ENCODE measurements around the gene EXOC4.

EXOC4 gene

DNA sequence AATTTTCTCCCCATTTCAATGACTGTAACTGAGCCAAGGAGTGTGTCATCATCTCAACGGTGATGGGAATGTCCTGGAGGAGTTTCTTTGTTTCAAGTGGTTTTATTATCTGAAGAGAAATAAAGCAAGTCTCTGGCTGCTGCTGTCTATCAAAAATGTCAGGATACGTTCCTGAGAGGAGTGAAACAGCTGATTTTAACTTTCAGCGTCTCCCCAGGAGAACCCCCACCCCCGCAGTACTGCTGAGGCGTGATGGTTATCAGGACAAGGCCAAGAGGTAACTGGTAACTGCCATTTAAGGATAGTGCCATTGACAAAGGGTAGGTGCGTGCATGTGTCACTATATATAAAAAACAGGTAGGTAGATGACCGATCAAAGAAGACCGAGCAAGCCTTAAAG is 803.9 kb downstream of the EXOC4 start:
- H3K36me3 ChIP-seq (ENCODE audit: control insufficient read depth, insufficient read depth, low read length, severe bottlenecking) = no peaks in the 10 kb centered on the region
- H3K9ac ChIP-seq (ENCODE audit: low read length) = no peak overlapping the region
- H3K9me3 ChIP-seq (ENCODE audit: control insufficient read depth, low read length) = no peaks in the 10 kb centered on the region
- H3K4me3 ChIP-seq (ENCODE audit: low read length) = no peak overlapping the region
- no peaks in the 10 kb centered on the region for H3K4me1 ChIP-seq (ENCODE audit: control insufficient read depth, insufficient read depth, low read length)
- H3K27me3 ChIP-seq (replicated peaks; ENCODE audit: control insufficient read depth, insufficient read depth, low read length) = no peaks in the 10 kb centered on the region
- no peak for DNase-seq (ENCODE audit: low read depth)

DNA sequence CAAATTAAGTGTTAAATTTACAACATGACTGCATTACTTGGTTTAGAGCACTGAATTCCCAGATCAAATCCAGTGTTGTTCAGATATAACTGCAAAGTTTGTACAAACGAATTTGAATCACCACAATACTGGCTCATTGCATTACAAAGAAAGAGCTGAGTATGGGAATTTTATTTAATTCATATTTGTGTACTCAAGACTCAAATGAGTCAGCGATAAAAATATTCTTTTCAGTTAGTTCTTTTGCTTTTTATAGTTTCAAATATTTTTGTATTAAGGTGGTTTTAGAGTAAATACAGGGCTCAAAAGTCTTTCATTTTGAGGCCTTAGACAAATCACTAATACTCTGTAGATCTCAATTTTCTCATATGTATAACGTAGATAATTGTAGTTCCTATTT is 805.6 kb downstream of the EXOC4 start:
- Histone ChIP-seq H3K4me3 (ENCODE audit: low read length) (no peak overlapping the region), H3K9ac (ENCODE audit: low read length) (no peak overlapping the region), H3K4me1 (ENCODE audit: control insufficient read depth, insufficient read depth, low read length) (no peaks in the 10 kb centered on the region), H3K36me3 (ENCODE audit: control insufficient read depth, insufficient read depth, low read length, severe bottlenecking) (no peaks in the 10 kb centered on the region), H3K9me3 (ENCODE audit: control insufficient read depth, low read length) (no peaks in the 10 kb centered on the region), H3K27me3 (replicated peaks; ENCODE audit: control insufficient read depth, insufficient read depth, low read length) (no peaks in the 10 kb centered on the region)
- DNase-seq (ENCODE audit: low read depth) = no peak

DNA sequence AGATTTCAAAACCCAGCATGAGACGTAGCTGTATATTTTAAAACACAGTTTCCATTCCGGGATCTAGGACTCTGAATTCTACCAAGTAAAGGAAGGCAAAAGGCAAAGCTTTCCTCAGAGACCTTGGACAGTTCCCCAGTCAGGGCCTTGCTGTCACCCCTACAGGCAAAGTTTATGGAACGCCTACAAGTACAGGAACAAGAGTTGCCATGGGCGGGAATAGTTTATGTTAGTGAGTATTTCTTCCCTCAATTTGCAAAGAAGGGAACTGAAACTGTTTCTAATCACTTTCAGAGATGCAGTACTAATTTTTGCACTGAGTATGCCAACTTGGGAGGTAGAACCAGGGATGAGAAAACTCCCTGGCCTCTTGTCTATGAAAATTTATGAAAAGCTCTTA is 806.1 kb downstream of the EXOC4 start:
- DNase-seq (ENCODE audit: low read depth) = no peak
- Histone ChIP-seq H3K4me1 (ENCODE audit: control insufficient read depth, insufficient read depth, low read length) (no peaks in the 10 kb centered on the region), H3K27me3 (replicated peaks; ENCODE audit: control insufficient read depth, insufficient read depth, low read length) (no peaks in the 10 kb centered on the region), H3K36me3 (ENCODE audit: control insufficient read depth, insufficient read depth, low read length, severe bottlenecking) (no peaks in the 10 kb centered on the region), H3K9ac (ENCODE audit: low read length) (no peak overlapping the region), H3K4me3 (ENCODE audit: low read length) (no peak overlapping the region), H3K9me3 (ENCODE audit: control insufficient read depth, low read length) (no peaks in the 10 kb centered on the region)

DNA sequence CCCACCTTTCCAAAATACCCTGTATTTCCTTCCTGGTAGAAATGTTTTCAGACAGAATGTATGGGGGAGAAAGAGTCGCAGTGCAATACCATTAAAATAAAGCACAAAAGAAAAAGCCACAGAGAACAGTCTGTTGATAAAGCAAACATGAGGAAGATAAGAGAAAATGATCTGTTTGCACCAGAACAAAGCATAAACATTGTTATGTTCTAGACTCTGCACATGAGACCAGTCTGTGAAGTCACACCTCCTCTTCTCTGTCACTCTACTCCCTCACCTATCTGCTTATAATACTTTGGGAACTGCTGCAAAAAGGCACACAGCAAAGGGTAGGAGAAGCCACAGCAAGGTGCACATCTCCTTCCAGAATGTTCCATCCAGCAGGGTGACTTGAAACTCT is 807.0 kb downstream of the EXOC4 start:
- Histone ChIP-seq H3K4me1 (ENCODE audit: control insufficient read depth, insufficient read depth, low read length) (no peaks in the 10 kb centered on the region), H3K9me3 (ENCODE audit: control insufficient read depth, low read length) (no peaks in the 10 kb centered on the region), H3K27me3 (replicated peaks; ENCODE audit: control insufficient read depth, insufficient read depth, low read length) (no peaks in the 10 kb centered on the region), H3K36me3 (ENCODE audit: control insufficient read depth, insufficient read depth, low read length, severe bottlenecking) (no peaks in the 10 kb centered on the region), H3K4me3 (ENCODE audit: low read length) (no peak overlapping the region), H3K9ac (ENCODE audit: low read length) (no peak overlapping the region)
- no peak for DNase-seq (ENCODE audit: low read depth)

DNA sequence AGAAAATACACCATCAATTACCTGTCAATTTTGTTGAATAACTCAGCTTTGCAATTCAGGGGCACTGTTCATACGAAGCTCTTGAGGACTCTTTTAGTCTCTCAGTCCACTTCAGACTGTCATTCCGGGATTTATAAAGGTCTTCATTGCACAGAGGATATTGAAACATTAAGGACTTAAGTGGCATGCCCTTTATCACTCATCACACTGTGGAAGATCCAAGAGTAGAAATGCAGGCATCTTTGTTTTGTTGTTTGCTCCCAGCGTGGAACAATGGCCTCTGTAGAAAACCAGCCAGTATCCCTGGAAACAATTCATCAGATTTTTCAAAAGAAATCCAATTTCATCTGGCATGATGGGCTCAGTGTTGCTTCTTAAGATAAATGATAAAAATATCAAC is 808.0 kb downstream of the EXOC4 start:
- Histone ChIP-seq H3K9me3 (ENCODE audit: control insufficient read depth, low read length) (no peaks in the 10 kb centered on the region), H3K4me1 (ENCODE audit: control insufficient read depth, insufficient read depth, low read length) (no peaks in the 10 kb centered on the region), H3K27me3 (replicated peaks; ENCODE audit: control insufficient read depth, insufficient read depth, low read length) (no peaks in the 10 kb centered on the region), H3K4me3 (ENCODE audit: low read length) (no peak overlapping the region), H3K36me3 (ENCODE audit: control insufficient read depth, insufficient read depth, low read length, severe bottlenecking) (no peaks in the 10 kb centered on the region), H3K9ac (ENCODE audit: low read length) (no peak overlapping the region)
- no peak for DNase-seq (ENCODE audit: low read depth)

DNA sequence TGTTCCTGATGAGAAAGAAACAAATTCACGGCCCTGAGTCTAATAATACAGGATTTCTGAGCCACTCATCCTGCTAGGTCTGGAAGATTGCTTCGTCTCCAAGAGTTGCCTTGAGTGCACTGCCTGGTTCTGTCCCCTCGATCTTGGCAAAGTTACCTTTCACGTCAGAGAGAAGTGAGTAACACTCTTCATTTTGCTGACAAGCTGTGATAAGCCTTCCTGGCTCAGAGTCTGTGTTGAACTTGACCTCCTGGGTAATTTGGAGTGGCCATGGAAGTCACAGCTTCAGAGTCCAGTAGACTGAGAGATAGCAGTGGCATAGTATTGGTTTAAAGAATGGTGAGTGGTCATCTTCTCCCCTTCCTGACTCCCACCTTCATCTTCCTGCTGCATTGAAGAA is 809.6 kb downstream of the EXOC4 start:
- Histone ChIP-seq H3K4me1 (ENCODE audit: control insufficient read depth, insufficient read depth, low read length) (no peaks in the 10 kb centered on the region), H3K36me3 (ENCODE audit: control insufficient read depth, insufficient read depth, low read length, severe bottlenecking) (peaks cover 4% of the 10 kb centered on the region), H3K9ac (ENCODE audit: low read length) (no peak overlapping the region), H3K27me3 (replicated peaks; ENCODE audit: control insufficient read depth, insufficient read depth, low read length) (no peaks in the 10 kb centered on the region), H3K4me3 (ENCODE audit: low read length) (no peak overlapping the region), H3K9me3 (ENCODE audit: control insufficient read depth, low read length) (no peaks in the 10 kb centered on the region)
- no peak for DNase-seq (ENCODE audit: low read depth)

DNA sequence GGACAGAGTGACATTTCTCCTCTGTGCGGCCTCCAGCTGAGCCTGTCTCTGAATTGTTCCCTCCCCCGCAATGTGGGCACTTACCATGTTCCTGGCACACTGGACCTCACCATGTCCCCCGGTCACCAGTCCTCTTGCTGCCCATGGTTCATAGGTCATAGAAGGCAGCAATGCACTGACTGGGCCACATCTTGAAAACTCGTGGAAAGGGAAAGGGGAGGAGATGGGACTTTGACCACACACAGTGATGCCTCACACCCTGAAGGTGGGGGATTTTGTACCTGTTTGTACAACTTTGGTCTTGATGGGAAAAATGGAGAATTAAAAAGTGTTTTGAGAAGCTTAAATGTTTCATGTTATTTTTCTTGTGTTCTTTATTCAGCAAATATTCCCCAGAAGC is 812.5 kb downstream of the EXOC4 start:
- Histone ChIP-seq H3K36me3 (ENCODE audit: control insufficient read depth, insufficient read depth, low read length, severe bottlenecking) (peaks cover 4% of the 10 kb centered on the region), H3K27me3 (replicated peaks; ENCODE audit: control insufficient read depth, insufficient read depth, low read length) (no peaks in the 10 kb centered on the region), H3K4me1 (ENCODE audit: control insufficient read depth, insufficient read depth, low read length) (no peaks in the 10 kb centered on the region), H3K9ac (ENCODE audit: low read length) (no peak overlapping the region), H3K9me3 (ENCODE audit: control insufficient read depth, low read length) (no peaks in the 10 kb centered on the region), H3K4me3 (ENCODE audit: low read length) (no peak overlapping the region)
- no peak for DNase-seq (ENCODE audit: low read depth)

DNA sequence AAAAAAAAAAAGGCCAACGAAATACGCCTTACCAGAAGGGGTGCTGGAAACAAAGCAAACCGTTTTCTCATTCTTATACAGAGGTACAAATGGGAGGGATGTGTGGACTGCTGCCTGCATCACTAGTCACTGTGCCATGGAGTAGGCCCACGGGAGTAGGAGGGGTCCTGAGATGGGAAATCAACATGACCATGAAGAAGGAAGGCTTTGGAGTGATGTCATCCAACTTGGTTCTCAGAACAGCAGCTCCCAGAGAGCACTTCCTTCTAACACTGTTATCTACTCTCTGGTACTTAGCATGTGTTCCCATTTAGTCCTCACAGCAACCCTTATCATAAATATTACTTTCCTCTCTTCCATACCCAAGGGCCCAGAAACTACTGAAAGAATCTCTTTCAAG is 814.3 kb downstream of the EXOC4 start:
- H3K36me3 ChIP-seq (ENCODE audit: control insufficient read depth, insufficient read depth, low read length, severe bottlenecking) = peaks cover 4% of the 10 kb centered on the region
- no peaks in the 10 kb centered on the region for H3K27me3 ChIP-seq (replicated peaks; ENCODE audit: control insufficient read depth, insufficient read depth, low read length)
- DNase-seq (ENCODE audit: low read depth) = no peak
- no peak overlapping the region for H3K4me3 ChIP-seq (ENCODE audit: low read length)
- no peak overlapping the region for H3K9ac ChIP-seq (ENCODE audit: low read length)
- no peaks in the 10 kb centered on the region for H3K9me3 ChIP-seq (ENCODE audit: control insufficient read depth, low read length)
- no peaks in the 10 kb centered on the region for H3K4me1 ChIP-seq (ENCODE audit: control insufficient read depth, insufficient read depth, low read length)

DNA sequence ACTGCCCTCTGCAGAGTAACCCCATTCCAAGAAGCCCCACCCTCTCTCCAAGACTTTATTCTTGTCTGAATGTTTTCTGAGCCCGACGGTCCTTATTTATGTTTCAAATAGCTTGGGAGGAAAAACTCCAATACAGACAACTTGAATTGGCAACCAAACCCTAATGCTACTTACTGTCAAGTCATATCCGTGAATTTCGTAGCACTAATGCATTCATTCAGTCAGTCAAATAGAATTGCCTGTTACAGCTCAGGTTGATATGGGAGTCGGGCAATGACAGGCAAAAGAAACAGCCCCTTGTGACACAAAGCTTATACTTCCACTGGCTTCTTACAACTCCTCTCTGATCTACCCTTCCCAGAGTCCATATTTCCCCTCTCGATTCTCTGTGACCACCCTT is 815.8 kb downstream of the EXOC4 start:
- H3K9ac ChIP-seq (ENCODE audit: low read length) = no peak overlapping the region

DNA sequence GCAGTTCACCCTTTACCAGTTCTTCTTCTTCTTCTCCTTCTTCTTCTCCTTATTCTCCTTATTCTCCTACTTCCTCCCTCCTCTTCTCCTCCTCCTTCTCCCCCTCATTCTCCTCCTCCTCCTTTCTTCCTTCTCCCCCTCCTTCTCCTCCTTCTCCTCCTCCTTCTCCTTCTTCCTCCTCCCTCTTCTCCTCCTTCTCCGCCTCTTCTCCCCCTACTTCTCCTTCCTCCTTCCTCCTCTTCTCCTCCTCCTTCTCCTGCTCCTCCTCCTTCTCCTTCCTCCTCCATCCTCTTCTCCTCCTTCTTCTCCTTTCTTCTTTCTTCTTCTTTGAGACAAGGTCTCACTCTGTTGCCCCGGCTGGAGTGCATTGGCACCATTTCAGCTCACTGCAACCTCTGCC is 816.3 kb downstream of the EXOC4 start:
- Histone ChIP-seq H3K9ac (ENCODE audit: low read length) (no peak overlapping the region), H3K9me3 (ENCODE audit: control insufficient read depth, low read length) (no peaks in the 10 kb centered on the region), H3K4me1 (ENCODE audit: control insufficient read depth, insufficient read depth, low read length) (no peaks in the 10 kb centered on the region), H3K36me3 (ENCODE audit: control insufficient read depth, insufficient read depth, low read length, severe bottlenecking) (peaks cover 4% of the 10 kb centered on the region), H3K4me3 (ENCODE audit: low read length) (no peak overlapping the region), H3K27me3 (replicated peaks; ENCODE audit: control insufficient read depth, insufficient read depth, low read length) (no peaks in the 10 kb centered on the region)
- DNase-seq (ENCODE audit: low read depth) = no peak

More for the DNA sequence above, 815.8 kb downstream of the EXOC4 start:
- Histone ChIP-seq H3K4me3 (ENCODE audit: low read length) (no peak overlapping the region), H3K9me3 (ENCODE audit: control insufficient read depth, low read length) (no peaks in the 10 kb centered on the region), H3K4me1 (ENCODE audit: control insufficient read depth, insufficient read depth, low read length) (no peaks in the 10 kb centered on the region), H3K36me3 (ENCODE audit: control insufficient read depth, insufficient read depth, low read length, severe bottlenecking) (peaks cover 4% of the 10 kb centered on the region), H3K27me3 (replicated peaks; ENCODE audit: control insufficient read depth, insufficient read depth, low read length) (no peaks in the 10 kb centered on the region)
- no peak for DNase-seq (ENCODE audit: low read depth)

DNA sequence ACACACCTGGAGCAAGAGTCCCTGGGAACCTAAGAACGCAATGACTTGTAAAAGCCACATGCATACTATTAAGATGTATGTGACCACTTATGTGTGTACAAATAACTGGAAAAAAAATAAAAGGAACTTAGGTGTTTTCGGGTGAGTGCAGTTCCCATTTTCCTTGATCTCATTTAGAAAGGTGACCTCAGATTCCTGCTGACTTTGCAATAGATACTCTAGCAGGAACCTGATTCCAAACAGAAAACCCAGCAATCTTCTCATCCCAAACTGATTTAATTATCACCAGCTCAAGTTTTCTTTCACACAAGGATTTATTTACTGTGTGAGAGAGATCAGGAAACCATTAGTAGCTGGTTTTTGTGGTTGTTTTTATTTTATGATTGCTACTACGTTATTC is 817.8 kb downstream of the EXOC4 start:
- H3K36me3 ChIP-seq (ENCODE audit: control insufficient read depth, insufficient read depth, low read length, severe bottlenecking) = peaks cover 4% of the 10 kb centered on the region
- no peak overlapping the region for H3K9ac ChIP-seq (ENCODE audit: low read length)
- H3K4me3 ChIP-seq (ENCODE audit: low read length) = no peak overlapping the region
- no peaks in the 10 kb centered on the region for H3K27me3 ChIP-seq (replicated peaks; ENCODE audit: control insufficient read depth, insufficient read depth, low read length)
- no peaks in the 10 kb centered on the region for H3K9me3 ChIP-seq (ENCODE audit: control insufficient read depth, low read length)
- no peak for DNase-seq (ENCODE audit: low read depth)
- no peaks in the 10 kb centered on the region for H3K4me1 ChIP-seq (ENCODE audit: control insufficient read depth, insufficient read depth, low read length)

DNA sequence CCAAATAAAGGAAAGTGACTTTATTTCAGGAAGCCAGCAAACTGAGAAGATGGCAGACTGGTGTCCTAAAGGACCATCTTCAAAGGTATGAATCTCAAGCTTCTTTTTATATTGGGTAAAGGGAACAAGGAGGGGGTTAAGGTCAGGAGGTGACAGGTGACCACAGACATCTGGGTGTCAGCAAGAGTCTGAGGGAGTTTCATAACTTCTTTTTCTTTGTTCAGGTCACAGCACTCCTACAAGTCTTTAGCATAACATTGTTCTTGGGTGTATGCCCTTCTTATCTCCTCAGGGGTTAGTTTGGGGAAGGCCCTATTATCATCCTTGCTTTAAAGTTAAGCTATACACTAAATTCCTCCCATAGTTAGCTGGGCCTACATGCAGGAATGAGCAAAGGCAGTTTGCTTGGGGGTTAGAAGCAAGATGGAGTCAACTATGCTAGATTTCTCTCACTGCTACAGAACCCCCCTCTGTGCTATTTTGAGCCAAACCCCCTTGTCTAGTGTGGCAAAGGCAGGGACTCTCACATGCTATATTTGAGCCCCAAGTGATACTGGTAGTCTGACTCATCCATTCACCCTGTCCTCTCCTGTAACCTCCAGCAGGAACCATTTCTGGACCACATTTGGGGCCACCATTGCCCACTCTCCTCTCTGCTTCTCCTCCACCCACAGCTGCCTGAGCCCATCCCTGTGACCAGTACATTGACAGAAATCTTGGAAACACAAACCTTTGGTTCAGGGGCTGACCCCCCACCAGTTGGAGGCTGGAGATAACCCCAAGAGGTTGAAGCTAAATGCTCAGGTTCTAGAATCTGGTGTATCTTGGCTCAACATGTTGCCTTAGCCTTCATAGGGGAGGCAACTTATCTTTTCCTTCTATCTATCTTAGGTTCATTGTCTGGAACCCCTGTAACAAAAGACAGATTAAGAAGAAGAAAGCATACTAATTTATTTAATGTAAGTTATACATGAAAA is 818.8 kb downstream of the EXOC4 start:
- Histone ChIP-seq H3K4me1 (ENCODE audit: control insufficient read depth, insufficient read depth, low read length) (no peaks in the 10 kb centered on the region), H3K9me3 (ENCODE audit: control insufficient read depth, low read length) (no peaks in the 10 kb centered on the region), H3K4me3 (ENCODE audit: low read length) (no peak overlapping the region), H3K9ac (ENCODE audit: low read length) (no peak overlapping the region), H3K36me3 (ENCODE audit: control insufficient read depth, insufficient read depth, low read length, severe bottlenecking) (peaks cover under 1% of the 10 kb centered on the region), H3K27me3 (replicated peaks; ENCODE audit: control insufficient read depth, insufficient read depth, low read length) (no peaks in the 10 kb centered on the region)
- DNase-seq (ENCODE audit: low read depth) = no peak

Measured in adipocyte (in vitro differentiated cells).